HepG2 (cell line): ENCODE results near the gene HTRA3.

Source experiments
- DPF2 ChIP-seq: sonication (generic); formaldehyde crosslinking; IDR thresholded peaks from 2 replicates; pipeline ENCODE4 v1.4.0; 2020; ENCODE audit warnings: mild to moderate bottlenecking, low read depth, missing genetic modification reagents, borderline replicate concordance
- JUN ChIP-seq: sonication (generic); formaldehyde crosslinking; IDR thresholded peaks from 2 replicates; pipeline ENCODE4 v1.4.0; 2020; ENCODE audit warnings: mild to moderate bottlenecking, missing genetic modification reagents
- SIN3A ChIP-seq: IDR thresholded peaks from 2 replicates; pipeline ENCODE4 v1.6.1; 2011; ENCODE audit warnings: low read depth, mild to moderate bottlenecking, control low read depth, low read length, borderline replicate concordance
- ZBTB49 ChIP-seq: sonication (generic); formaldehyde crosslinking; IDR thresholded peaks from 2 replicates; pipeline ENCODE4 v1.4.0; 2020; ENCODE audit warnings: missing genetic modification reagents, borderline replicate concordance
- ZNF567 ChIP-seq: sonication (generic); formaldehyde crosslinking; IDR thresholded peaks from 2 replicates; pipeline ENCODE4 v1.8.1; 2023; ENCODE audit warnings: mild to moderate bottlenecking, missing genetic modification reagents, borderline replicate concordance
- TF ChIP-seq, protein P1 (sequence below): sonication (generic); formaldehyde crosslinking; IDR thresholded peaks from 2 replicates; pipeline ENCODE4 v1.9.0; 2021; ENCODE audit warnings: missing genetic modification reagents, borderline replicate concordance

- TF ChIP-seq ZNF567 (no peak), ZBTB49 (CRISPR knock-in tag) (no peak), SIN3A (no peak), DPF2 (CRISPR knock-in tag) (no peak), JUN (CRISPR knock-in tag) (no peak)
- TF ChIP-seq, protein P1, sequence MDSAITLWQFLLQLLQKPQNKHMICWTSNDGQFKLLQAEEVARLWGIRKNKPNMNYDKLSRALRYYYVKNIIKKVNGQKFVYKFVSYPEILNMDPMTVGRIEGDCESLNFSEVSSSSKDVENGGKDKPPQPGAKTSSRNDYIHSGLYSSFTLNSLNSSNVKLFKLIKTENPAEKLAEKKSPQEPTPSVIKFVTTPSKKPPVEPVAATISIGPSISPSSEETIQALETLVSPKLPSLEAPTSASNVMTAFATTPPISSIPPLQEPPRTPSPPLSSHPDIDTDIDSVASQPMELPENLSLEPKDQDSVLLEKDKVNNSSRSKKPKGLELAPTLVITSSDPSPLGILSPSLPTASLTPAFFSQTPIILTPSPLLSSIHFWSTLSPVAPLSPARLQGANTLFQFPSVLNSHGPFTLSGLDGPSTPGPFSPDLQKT (CRISPR knock-in tag) = no peak
These were observed 9.1 kb downstream of the HTRA3 start for GRCh38 chr4:8278421-8279287.
